ENCODE results near the gene ITGB2.
"Not testable (repeated sequence)": the region's sequence is repeated elsewhere in the genome, so short reads cannot be mapped to it uniquely, and the experiment has no call there.

The ITGB2 gene

GRCh38 chr21:44926331-44927101 is 5.8 kb upstream of the ITGB2 start:
- DNase-seq (ENCODE audit: low read depth) = peak; percentile 45

GRCh38 chr21:44925378-44925755 is 4.7 kb upstream of the ITGB2 start:
- DNase-seq (ENCODE audit: low read depth) = no peak

- no peak for DNase-seq (ENCODE audit: low read depth)
Measured at GRCh38 chr21:44924606-44925377, 4.1 kb upstream of the ITGB2 start.

GRCh38 chr21:44923480-44924084 is 2.9 kb upstream of the ITGB2 start:
- no peak for DNase-seq (ENCODE audit: low read depth)

GRCh38 chr21:44921928-44922327 is 1.2 kb upstream of the ITGB2 start:
- DNase-seq (ENCODE audit: low read depth) = no peak

- no peak for DNase-seq (ENCODE audit: low read depth)
Measured at GRCh38 chr21:44919913-44920693, 596 bp downstream of the ITGB2 start.

GRCh38 chr21:44919111-44919912 is 1.4 kb downstream of the ITGB2 start:
- DNase-seq (ENCODE audit: low read depth) = no peak

GRCh38 chr21:44918581-44919033 is 2.1 kb downstream of the ITGB2 start:
- DNase-seq (ENCODE audit: low read depth) = no peak

GRCh38 chr21:44918107-44918470 is 2.6 kb downstream of the ITGB2 start:
- DNase-seq (ENCODE audit: low read depth) = no peak

- no peak for DNase-seq (ENCODE audit: low read depth)
Measured at GRCh38 chr21:44917446-44918106, 3.1 kb downstream of the ITGB2 start.

- no peak for DNase-seq (ENCODE audit: low read depth)
Measured at GRCh38 chr21:44916965-44917364, 3.7 kb downstream of the ITGB2 start.

GRCh38 chr21:44914176-44914874 is 6.4 kb downstream of the ITGB2 start:
- DNase-seq (ENCODE audit: low read depth) = no peak

GRCh38 chr21:44913425-44914175 is 7.1 kb downstream of the ITGB2 start:
- DNase-seq (ENCODE audit: low read depth) = no peak

- DNase-seq (ENCODE audit: low read depth) = not testable (repeated sequence)
Measured at GRCh38 chr21:44912506-44913412, 7.9 kb downstream of the ITGB2 start.

GRCh38 chr21:44912158-44912473 is 8.6 kb downstream of the ITGB2 start:
- no peak for DNase-seq (ENCODE audit: low read depth)

GRCh38 chr21:44911384-44912157 is 9.1 kb downstream of the ITGB2 start:
- DNase-seq (ENCODE audit: low read depth) = no peak

- no peak for DNase-seq (ENCODE audit: low read depth)
Measured at GRCh38 chr21:44911068-44911383, 9.7 kb downstream of the ITGB2 start.

Measured in ELR (cell line).